HG03460 (cell line): Measurements from ENCODE around the gene EARS2.
"Not testable (repeated sequence)": the region's sequence is repeated elsewhere in the genome, so short reads cannot be mapped to it uniquely, and the experiment has no call there.

ENCODE experiments used
- ATAC-seq: cut with Tn5 transposase; IDR thresholded peaks from one replicate; pipeline ENCODE4 v1.9.1; 2021; ENCODE audit not compliant: unreplicated experiment

The EARS2 gene

DNA sequence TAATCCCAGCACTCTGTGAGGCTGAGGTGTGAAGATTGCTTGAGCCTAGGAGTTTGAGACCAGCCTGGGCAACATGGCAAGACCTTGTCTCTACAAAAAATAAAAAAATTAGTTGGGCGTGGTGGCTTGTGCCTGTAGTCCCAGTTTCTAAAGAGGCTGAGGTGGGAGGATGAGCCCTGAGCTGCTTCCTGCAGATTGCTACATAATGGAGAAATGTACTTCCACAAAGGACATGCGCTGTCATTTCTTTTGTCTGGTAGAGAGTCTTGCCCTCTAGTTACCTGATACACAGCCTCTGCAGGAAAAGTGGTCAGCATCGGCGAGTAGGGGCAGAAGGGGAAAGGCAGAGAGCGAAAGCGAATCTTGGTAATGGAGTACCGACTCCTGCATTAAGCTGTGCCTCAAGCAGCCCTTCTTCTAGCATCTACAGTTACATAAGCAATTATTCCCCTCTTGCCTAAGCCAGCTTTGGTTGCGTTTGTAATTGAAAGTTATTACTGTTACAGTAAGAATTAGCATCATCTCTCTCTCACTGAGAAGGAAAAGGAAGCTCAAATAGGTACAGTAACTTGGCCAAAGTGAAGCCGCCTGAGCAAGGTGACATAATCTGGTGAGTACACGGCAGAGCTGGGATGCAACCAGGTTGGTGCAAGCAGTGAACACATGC is 28.4 kb downstream of the EARS2 start:
- ATAC-seq, result no peak

DNA sequence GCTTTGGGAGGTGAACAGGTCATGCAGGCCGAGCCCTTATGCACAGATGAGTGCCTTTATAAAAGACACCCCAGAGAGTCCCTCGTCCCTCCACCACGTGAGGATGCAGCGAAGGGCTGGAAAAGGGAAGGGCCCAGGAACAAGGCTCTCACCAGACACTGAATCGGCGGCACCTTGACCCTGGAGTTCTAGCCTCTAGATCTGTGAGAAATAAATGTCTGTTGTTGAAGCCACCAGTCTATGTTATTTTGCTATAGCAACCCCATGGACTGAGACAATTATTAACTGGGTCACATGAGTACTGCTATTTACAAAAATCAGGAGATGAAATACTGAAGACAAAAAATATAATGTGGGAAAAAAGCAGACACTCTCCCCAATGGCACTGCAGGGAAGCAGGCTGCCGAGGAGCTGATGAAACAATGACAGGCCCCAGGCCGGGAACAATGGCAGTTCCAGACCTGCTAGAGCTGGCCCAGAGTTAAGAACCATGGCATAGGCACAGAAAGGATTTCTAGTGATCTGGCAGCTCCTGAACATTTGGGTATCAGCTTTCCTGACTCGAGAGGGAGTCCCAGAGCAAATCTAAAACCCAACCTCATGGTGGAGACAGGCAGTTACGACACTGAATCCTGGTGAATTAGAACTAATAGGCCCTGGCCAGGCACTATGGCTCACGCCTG is 29.0 kb downstream of the EARS2 start:
- ATAC-seq, result no peak

- no peak for ATAC-seq
Measured at GRCh38 chr16:23524886-23525285, 32.3 kb downstream of the EARS2 start.

DNA sequence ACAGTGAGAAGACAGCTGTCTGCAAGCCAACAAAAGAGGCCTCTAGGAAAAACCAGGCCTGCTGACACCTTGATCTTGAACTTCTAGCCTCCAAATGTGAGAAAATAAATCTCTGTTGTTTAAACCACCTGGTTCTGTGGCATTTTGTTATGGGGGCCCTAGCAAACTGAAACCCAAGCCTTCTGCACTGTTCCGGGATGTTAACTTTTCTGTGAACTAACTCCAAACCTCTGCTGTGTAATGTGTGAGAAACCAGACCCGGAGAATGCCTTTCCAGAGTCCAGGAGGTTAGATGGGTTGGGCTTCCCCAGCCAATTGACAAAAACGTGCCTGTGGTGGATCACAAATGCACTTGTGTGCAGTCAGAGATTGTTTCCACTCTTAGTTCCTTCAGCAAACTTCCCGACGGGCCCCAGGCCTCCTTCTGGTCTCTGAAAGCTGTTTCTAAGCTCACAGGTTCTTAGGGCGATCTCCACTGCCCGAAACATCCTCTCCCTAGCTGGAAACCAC is 33.2 kb downstream of the EARS2 start:
- no peak for ATAC-seq

GRCh38 chr16:23523321-23523720 is 33.8 kb downstream of the EARS2 start:
- no peak for ATAC-seq

DNA sequence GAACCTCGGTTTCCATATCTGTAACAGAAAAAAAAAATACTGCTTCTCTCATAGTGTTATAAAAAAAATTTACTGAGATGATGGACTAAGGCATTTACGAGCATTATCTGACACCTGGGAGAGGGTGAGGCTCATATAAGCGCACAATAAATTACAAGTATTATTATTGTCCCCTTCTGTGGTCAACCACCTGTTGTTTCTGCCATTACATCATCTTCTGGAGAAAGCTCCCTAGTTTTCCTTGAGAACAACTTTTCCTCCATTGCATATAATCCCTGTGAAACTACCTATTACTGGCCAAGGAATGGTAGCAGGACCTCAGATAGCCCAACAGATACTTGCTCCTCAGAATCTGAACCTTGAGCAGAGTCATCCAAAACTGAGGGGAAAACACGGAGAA is 35.2 kb downstream of the EARS2 start:
- ATAC-seq, result no peak

- no peak for ATAC-seq
Measured at GRCh38 chr16:23521037-23521743, 36.0 kb downstream of the EARS2 start.

DNA sequence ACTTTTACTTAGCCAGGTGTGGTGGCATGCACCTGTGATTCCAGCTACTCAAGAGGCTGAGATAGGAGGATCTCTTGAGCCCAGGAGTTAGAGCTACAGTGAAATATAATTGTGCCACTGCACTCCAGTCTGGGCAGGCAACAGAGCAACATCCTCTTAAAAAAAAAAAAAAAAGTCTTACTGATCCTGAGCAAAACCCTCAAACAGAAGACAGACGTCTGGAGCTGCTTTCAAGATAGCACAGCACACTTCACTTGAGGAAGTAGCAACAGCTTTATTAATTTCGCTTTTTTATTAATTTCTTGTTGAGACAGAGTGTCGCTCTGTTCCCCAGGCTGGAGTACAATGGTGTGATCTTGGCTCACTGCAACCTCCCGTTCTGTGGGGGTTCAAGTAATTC is 36.6 kb downstream of the EARS2 start:
- ATAC-seq, result no peak

GRCh38 chr16:23519282-23519681 is 37.9 kb downstream of the EARS2 start:
- ATAC-seq, result no peak

DNA sequence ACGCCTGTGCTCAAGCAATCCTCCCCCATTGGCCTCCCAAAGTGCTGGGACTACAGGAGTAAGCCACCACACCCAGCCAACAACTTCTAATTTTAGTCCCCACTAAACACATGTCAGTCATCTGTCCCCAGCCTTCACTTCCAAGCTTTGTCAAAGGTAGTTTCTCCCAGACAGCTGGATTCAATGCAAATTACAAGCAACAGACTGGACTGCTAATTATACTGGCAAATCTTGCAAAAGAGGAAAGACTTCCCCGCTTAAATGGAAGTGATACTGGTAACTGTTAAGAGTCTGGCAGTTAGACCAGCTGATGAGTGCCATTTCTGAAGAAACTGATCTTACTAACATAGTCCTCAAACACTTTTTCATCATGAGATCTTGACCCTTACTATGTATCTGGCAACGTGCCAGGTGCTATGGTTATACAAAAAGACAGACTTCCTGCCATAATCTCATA is 38.7 kb downstream of the EARS2 start:
- ATAC-seq, result peak; percentile 66

GRCh38 chr16:23516366-23517137 is 40.6 kb downstream of the EARS2 start:
- peak; percentile 50 for ATAC-seq

GRCh38 chr16:23515881-23516280 is 41.3 kb downstream of the EARS2 start:
- ATAC-seq, result no peak

DNA sequence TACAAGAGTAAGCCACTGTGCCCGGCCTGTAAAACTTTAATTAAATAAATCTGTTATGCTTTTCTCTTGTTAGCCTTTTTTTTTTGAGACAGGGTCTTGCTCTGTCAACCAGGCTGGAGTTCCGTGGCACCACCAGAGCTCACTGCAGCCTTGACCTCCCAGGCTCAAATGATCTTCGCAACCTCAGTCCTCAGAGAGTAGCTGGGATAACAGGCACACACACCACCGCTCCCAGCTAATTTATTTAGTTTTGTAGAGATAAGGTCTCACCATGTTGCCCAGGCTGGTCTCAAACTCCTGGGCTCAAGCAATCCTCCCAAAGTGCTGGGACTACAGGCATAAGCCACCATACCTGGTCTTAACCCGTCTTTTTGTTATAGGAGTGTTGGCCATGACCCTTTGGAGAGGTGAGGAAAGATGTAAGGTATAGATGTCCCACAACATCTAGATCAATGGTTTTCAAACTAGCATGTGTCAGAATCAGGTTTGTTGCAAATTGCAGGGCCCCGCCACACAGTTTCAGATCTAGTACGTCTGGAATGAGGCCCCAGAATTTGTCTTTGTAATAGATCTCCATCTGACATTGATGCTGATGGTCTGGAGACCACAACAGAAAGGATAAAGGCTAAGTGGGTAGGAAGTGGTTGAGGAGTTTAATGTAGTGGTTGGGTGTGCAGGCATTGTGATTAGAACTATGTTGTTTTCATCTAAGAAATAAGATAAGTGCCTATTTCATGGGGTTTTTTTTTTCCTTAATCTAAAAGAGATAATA is 42.6 kb downstream of the EARS2 start:
- ATAC-seq, result no peak

GRCh38 chr16:23512168-23512695 is 44.9 kb downstream of the EARS2 start:
- no peak for ATAC-seq

DNA sequence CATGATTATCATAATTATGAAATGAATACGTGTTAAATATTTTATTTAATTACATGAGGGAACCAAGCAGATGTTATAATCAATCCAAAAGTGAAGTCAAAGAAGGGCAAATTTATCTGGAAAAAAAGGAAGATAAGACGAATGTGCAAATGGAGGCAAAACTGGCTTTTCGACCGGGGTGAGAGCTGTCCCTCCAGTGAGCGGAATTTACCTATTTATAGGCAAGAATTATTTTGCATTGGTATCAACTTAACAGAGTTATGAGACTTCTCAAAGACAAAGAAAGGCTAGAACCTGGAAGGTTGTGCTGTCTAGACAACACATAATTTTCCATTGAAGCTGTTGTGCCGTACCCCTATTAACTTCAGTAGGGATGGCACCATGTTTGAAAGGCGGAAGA is 45.4 kb downstream of the EARS2 start:
- ATAC-seq, result no peak

- ATAC-seq, result not testable (repeated sequence)
Measured at GRCh38 chr16:23510915-23511270, 46.3 kb downstream of the EARS2 start.

- ATAC-seq, result peak; percentile 74
Measured at GRCh38 chr16:23510164-23510914, 46.8 kb downstream of the EARS2 start, which contains the start of gene GGA2. GGA2 (minus strand) TSS chr16:23510494; CDS start chr16:23510411, 83 bp downstream.

GRCh38 chr16:23509782-23510163 is 47.4 kb downstream of the EARS2 start:
- ATAC-seq, result no peak

- no peak for ATAC-seq
Measured at GRCh38 chr16:23509441-23509754, 47.8 kb downstream of the EARS2 start.
